Mesendoderm (in vitro differentiated cells): Measurements from ENCODE around the gene OR9Q1.

Experiments used
- DNase-seq: peaks from one replicate; pipeline ENCODE4 v3.0.0; 2013
- H2AK5ac ChIP-seq: 2 replicates; pipeline ENCODE4 v1.6.1; 2013; ENCODE audit warnings: low read length, inconsistent platforms
- H2BK120ac ChIP-seq: 2 replicates; pipeline ENCODE4 v1.6.1; 2013; ENCODE audit warnings: low read depth, mild to moderate bottlenecking, low read length, moderate library complexity, mixed read lengths
- H2BK15ac ChIP-seq: replicated peaks from 2 replicates; pipeline ENCODE4 v1.6.1; 2013; ENCODE audit warnings: low read depth, mild to moderate bottlenecking, moderate library complexity
- H2BK5ac ChIP-seq: 2 replicates; pipeline ENCODE4 v1.6.1; 2013; ENCODE audit warnings: low read length, inconsistent platforms
- H3K18ac ChIP-seq: 2 replicates; pipeline ENCODE4 v1.6.1; 2013; ENCODE audit warnings: mild to moderate bottlenecking, low read length, mixed read lengths
- H3K23ac ChIP-seq: one replicate; pipeline ENCODE4 v1.6.1; 2013; ENCODE audit warnings: low read length
- H3K27ac ChIP-seq: 2 replicates; pipeline ENCODE4 v1.5.1; 2013; ENCODE audit warnings: low read depth, mild to moderate bottlenecking, inconsistent platforms, low read length, moderate library complexity
- H3K27me3 ChIP-seq: 2 replicates; pipeline ENCODE4 v1.6.1; 2013; ENCODE audit warnings: low read length, control low read depth, mild to moderate bottlenecking, inconsistent platforms; ENCODE audit not compliant: insufficient read depth, poor library complexity
- H3K36me3 ChIP-seq: 2 replicates; pipeline ENCODE4 v1.6.1; 2013; ENCODE audit warnings: low read length, inconsistent platforms; ENCODE audit not compliant: control insufficient read depth, insufficient read depth
- H3K4ac ChIP-seq: one replicate; pipeline ENCODE4 v1.6.1; 2013; ENCODE audit warnings: low read depth, mild to moderate bottlenecking, low read length, moderate library complexity
- H3K4me1 ChIP-seq: 2 replicates; pipeline ENCODE4 v1.6.1; 2013; ENCODE audit warnings: low read depth, low read length, inconsistent platforms; ENCODE audit not compliant: control insufficient read depth
- H3K4me2 ChIP-seq: 2 replicates; pipeline ENCODE4 v1.6.1; 2013; ENCODE audit warnings: low read length
- H3K4me3 ChIP-seq: 2 replicates; pipeline ENCODE4 v1.5.1; 2013; ENCODE audit warnings: mild to moderate bottlenecking, low read length
- H3K56ac ChIP-seq: one replicate; pipeline ENCODE4 v1.6.1; 2013; ENCODE audit warnings: low read length
- H3K79me1 ChIP-seq: 2 replicates; pipeline ENCODE4 v1.6.1; 2013; ENCODE audit warnings: low read length, inconsistent platforms
- H3K79me2 ChIP-seq: 2 replicates; pipeline ENCODE4 v1.6.1; 2013; ENCODE audit warnings: mild to moderate bottlenecking, low read length; ENCODE audit not compliant: control insufficient read depth, insufficient read depth
- H3K9ac ChIP-seq: 2 replicates; pipeline ENCODE4 v1.6.1; 2013; ENCODE audit warnings: low read length, inconsistent platforms
- H4K5ac ChIP-seq: one replicate; pipeline ENCODE4 v1.6.1; 2013; ENCODE audit warnings: low read length
- H4K8ac ChIP-seq: one replicate; pipeline ENCODE4 v1.6.1; 2013; ENCODE audit warnings: low read depth, mild to moderate bottlenecking, control low read depth, low read length, moderate library complexity
- WGBS: extraction: QIAGEN DNeasy Blood & Tissue Kit; methylation state at CpG from one replicate; pipeline ENCODE4 v1.1.7; 2013; ENCODE audit warnings: low lambda C conversion rate, missing lambda C conversion rate; ENCODE audit not compliant: insufficient coverage; ENCODE audit errors: extremely low coverage; 5-methylcytosine and 5-hydroxymethylcytosine counted together

Gene OR9Q1

GRCh38 chr11:58011771-58012170 is 11.9 kb upstream of the OR9Q1 start:
- no peak overlapping the region for H3K4me2 ChIP-seq
- no peak overlapping the region for H3K27ac ChIP-seq
- H3K27me3 ChIP-seq, result no peaks in the 10 kb centered on the region
- H3K4me1 ChIP-seq, result no peaks in the 10 kb centered on the region
- no peak overlapping the region for H3K9ac ChIP-seq
- H2AK5ac ChIP-seq, result no peak overlapping the region
- no peak overlapping the region for H2BK15ac ChIP-seq
- H3K79me2 ChIP-seq, result no peaks in the 10 kb centered on the region
- DNase-seq, result no peak
- no peak overlapping the region for H3K23ac ChIP-seq
- H4K8ac ChIP-seq, result no peak overlapping the region
- H2BK120ac ChIP-seq, result no peak overlapping the region
- no peaks in the 10 kb centered on the region for H3K36me3 ChIP-seq
- H3K18ac ChIP-seq, result no peak overlapping the region
- no peak overlapping the region for H2BK5ac ChIP-seq
- H3K4me3 ChIP-seq, result no peak overlapping the region
- H3K56ac ChIP-seq, result no peak overlapping the region
- H3K4ac ChIP-seq, result no peak overlapping the region
- H3K79me1 ChIP-seq, result no peaks in the 10 kb centered on the region
- H4K5ac ChIP-seq, result no peak overlapping the region
- no CpG with 5 or more reads among the region's 6 CpGs for WGBS

GRCh38 chr11:58024601-58025091 is 965 bp downstream of the OR9Q1 start:
- Histone ChIP-seq H3K36me3 (no peaks in the 10 kb centered on the region), H3K4me2 (no peak overlapping the region), H4K8ac (no peak overlapping the region), H2AK5ac (no peak overlapping the region), H2BK5ac (no peak overlapping the region), H3K4me1 (no peaks in the 10 kb centered on the region), H2BK15ac (no peak overlapping the region), H3K27ac (no peak overlapping the region), H4K5ac (no peak overlapping the region), H3K27me3 (no peaks in the 10 kb centered on the region), H3K79me1 (no peaks in the 10 kb centered on the region), H3K56ac (no peak overlapping the region), H3K18ac (no peak overlapping the region), H3K23ac (no peak overlapping the region), H2BK120ac (no peak overlapping the region), H3K9ac (no peak overlapping the region), H3K4me3 (no peak overlapping the region), H3K79me2 (no peaks in the 10 kb centered on the region), H3K4ac (no peak overlapping the region)
- WGBS, result no CpG with 5 or more reads among the region's 8 CpGs
- DNase-seq, result no peak

- H3K27me3 ChIP-seq, result no peaks in the 10 kb centered on the region
- no peak overlapping the region for H2BK120ac ChIP-seq
- H3K9ac ChIP-seq, result no peak overlapping the region
- H3K4me3 ChIP-seq, result no peak overlapping the region
- H3K4me1 ChIP-seq, result no peaks in the 10 kb centered on the region
- H3K36me3 ChIP-seq, result no peaks in the 10 kb centered on the region
- H3K18ac ChIP-seq, result no peak overlapping the region
- no peak overlapping the region for H3K4me2 ChIP-seq
- no peak overlapping the region for H3K23ac ChIP-seq
- no peaks in the 10 kb centered on the region for H3K79me1 ChIP-seq
- WGBS, result no CpG with 5 or more reads among the region's 4 CpGs
- H3K4ac ChIP-seq, result no peak overlapping the region
- H2BK5ac ChIP-seq, result no peak overlapping the region
- no peaks in the 10 kb centered on the region for H3K79me2 ChIP-seq
- H3K27ac ChIP-seq, result no peak overlapping the region
- no peak overlapping the region for H2BK15ac ChIP-seq
- no peak overlapping the region for H3K56ac ChIP-seq
- no peak overlapping the region for H2AK5ac ChIP-seq
- H4K5ac ChIP-seq, result no peak overlapping the region
- no peak overlapping the region for H4K8ac ChIP-seq
- no peak for DNase-seq
Observed at GRCh38 chr11:58027341-58027740, 3.7 kb downstream of the OR9Q1 start.

- no peak overlapping the region for H3K56ac ChIP-seq
- H2BK120ac ChIP-seq, result no peak overlapping the region
- no peak overlapping the region for H3K4ac ChIP-seq
- H2AK5ac ChIP-seq, result no peak overlapping the region
- H3K79me2 ChIP-seq, result no peaks in the 10 kb centered on the region
- H4K8ac ChIP-seq, result no peak overlapping the region
- H3K18ac ChIP-seq, result no peak overlapping the region
- H3K4me1 ChIP-seq, result no peaks in the 10 kb centered on the region
- H4K5ac ChIP-seq, result no peak overlapping the region
- no peak overlapping the region for H3K23ac ChIP-seq
- H3K27me3 ChIP-seq, result no peaks in the 10 kb centered on the region
- DNase-seq, result no peak
- no peak overlapping the region for H3K4me3 ChIP-seq
- no peak overlapping the region for H2BK5ac ChIP-seq
- no peaks in the 10 kb centered on the region for H3K79me1 ChIP-seq
- no peak overlapping the region for H3K9ac ChIP-seq
- H3K36me3 ChIP-seq, result no peaks in the 10 kb centered on the region
- H3K4me2 ChIP-seq, result no peak overlapping the region
- H2BK15ac ChIP-seq, result no peak overlapping the region
- whole genome bisulfite sequencing, result no CpG with 5 or more reads among the region's 6 CpGs
- H3K27ac ChIP-seq, result no peak overlapping the region
Observed at GRCh38 chr11:58028687-58029411, 5.2 kb downstream of the OR9Q1 start.

- H4K5ac ChIP-seq, result no peak within 1 kb of the TSS
- DNase-seq, result no peak
- H3K36me3 ChIP-seq, result no peaks in the 10 kb centered on the region
- no peaks in the 10 kb centered on the region for H3K79me2 ChIP-seq
- no peak within 1 kb of the TSS for H3K27ac ChIP-seq
- H3K4me1 ChIP-seq, result no peaks in the 10 kb centered on the region
- no peak within 1 kb of the TSS for H2BK120ac ChIP-seq
- no peak within 1 kb of the TSS for H2AK5ac ChIP-seq
- no peak within 1 kb of the TSS for H2BK15ac ChIP-seq
- H3K27me3 ChIP-seq, result no peaks in the 10 kb centered on the region
- no peaks in the 10 kb centered on the region for H3K79me1 ChIP-seq
- no peak within 1 kb of the TSS for H3K9ac ChIP-seq
- no peak within 1 kb of the TSS for H3K4me2 ChIP-seq
- H3K18ac ChIP-seq, result no peak within 1 kb of the TSS
- no peak within 1 kb of the TSS for H3K56ac ChIP-seq
- H4K8ac ChIP-seq, result no peak within 1 kb of the TSS
- H3K23ac ChIP-seq, result no peak within 1 kb of the TSS
- no peak within 1 kb of the TSS for H3K4me3 ChIP-seq
- no peak within 1 kb of the TSS for H3K4ac ChIP-seq
- H2BK5ac ChIP-seq, result no peak within 1 kb of the TSS
Observed at GRCh38 chr11:58030653-58031052, 7.0 kb downstream of the OR9Q1 start, which contains the start of gene OR6Q1. Gene OR6Q1 (plus strand): TSS chr11:58030953. CDS start chr11:58030953, 0 bp downstream.

- Histone ChIP-seq H4K8ac (no peak overlapping the region), H2AK5ac (no peak overlapping the region), H3K79me1 (no peaks in the 10 kb centered on the region), H3K9ac (no peak overlapping the region), H2BK15ac (no peak overlapping the region), H3K27ac (no peak overlapping the region), H3K36me3 (no peaks in the 10 kb centered on the region), H3K56ac (no peak overlapping the region), H4K5ac (no peak overlapping the region), H3K79me2 (no peaks in the 10 kb centered on the region), H2BK5ac (no peak overlapping the region), H3K23ac (no peak overlapping the region), H3K4me2 (no peak overlapping the region), H3K4ac (no peak overlapping the region), H3K27me3 (no peaks in the 10 kb centered on the region), H3K4me1 (no peaks in the 10 kb centered on the region), H2BK120ac (no peak overlapping the region), H3K4me3 (no peak overlapping the region), H3K18ac (no peak overlapping the region)
- no CpG with 5 or more reads among the region's 2 CpGs for WGBS
- DNase-seq, result no peak
Observed at GRCh38 chr11:58034471-58034870, 10.8 kb downstream of the OR9Q1 start.
